Fibroblast of lung (primary cell): ENCODE results near the gene C1QTNF8. TPM values are rescaled to one million over a fixed set of nuclear protein-coding genes. Genes with fewer than 3 reads are reported as not detected.

Experiments
- DNase-seq, 2 donors: peaks; one replicate each; pipeline versions ENCODE4 v3.0.0 to v3.0.0-alpha.2; 2010; ENCODE audit warnings: low read depth in 2 of 2
- H2AFZ ChIP-seq: 2 replicates; pipeline ENCODE4 v1.5.1; 2012; ENCODE audit warnings: low read length, control low read depth, inconsistent platforms
- H3K27ac ChIP-seq: 2 replicates; pipeline ENCODE4 v1.5.1; 2011; ENCODE audit warnings: low read length, control low read depth; ENCODE audit not compliant: insufficient read depth
- H3K27me3 ChIP-seq: 2 replicates; pipeline ENCODE4 v1.5.1; 2011; ENCODE audit warnings: mild to moderate bottlenecking, low read length; ENCODE audit not compliant: control insufficient read depth, insufficient read depth
- H3K36me3 ChIP-seq: 2 replicates; pipeline ENCODE4 v1.5.1; 2011; ENCODE audit warnings: low read length; ENCODE audit not compliant: control insufficient read depth, insufficient read depth
- H3K4me1 ChIP-seq: 2 replicates; pipeline ENCODE4 v1.5.1; 2011; ENCODE audit warnings: low read length; ENCODE audit not compliant: control insufficient read depth, insufficient read depth; ENCODE audit errors: extremely low read depth
- H3K4me2 ChIP-seq: 2 replicates; pipeline ENCODE4 v1.5.1; 2011; ENCODE audit warnings: low read length, control low read depth; ENCODE audit not compliant: insufficient read depth; ENCODE audit errors: extremely low read depth
- H3K4me3 ChIP-seq, 4 experiments: fragments of 200-600 bp in 1 of 4; sonication (generic) in 1 of 4; replicated peaks in 1 of 4; 2 replicates each; pipeline ENCODE4 v1.5.1; 2011 to 2016; ENCODE audit warnings: low read length in 4 of 4, low read depth in 3 of 4, mild to moderate bottlenecking in 3 of 4, control low read depth in 2 of 4, inconsistent platforms in 1 of 4, mixed read lengths in 1 of 4; ENCODE audit not compliant: insufficient read depth in 1 of 4; ENCODE audit errors: control extremely low read depth in 1 of 4
- H3K79me2 ChIP-seq: 2 replicates; pipeline ENCODE4 v1.5.1; 2012; ENCODE audit warnings: mild to moderate bottlenecking, low read length, inconsistent platforms; ENCODE audit not compliant: control insufficient read depth, insufficient read depth
- H3K9ac ChIP-seq: 2 replicates; pipeline ENCODE4 v1.5.1; 2011; ENCODE audit warnings: mild to moderate bottlenecking, low read length, control low read depth; ENCODE audit not compliant: insufficient read depth
- H3K9me3 ChIP-seq: 2 replicates; pipeline ENCODE4 v1.5.1; 2012; ENCODE audit warnings: low read depth, low read length; ENCODE audit not compliant: control insufficient read depth, insufficient read depth
- H4K20me1 ChIP-seq: 2 replicates; pipeline ENCODE4 v1.5.1; 2011; ENCODE audit warnings: low read length; ENCODE audit not compliant: control insufficient read depth, insufficient read depth; ENCODE audit errors: extremely low read depth
- CTCF ChIP-seq, 2 donors: IDR thresholded peaks in 1 of 2; conservative IDR thresholded peaks in 1 of 2; 1 replicate in 1 of 2; 2 replicates in 1 of 2; pipeline ENCODE4 v1.5.1; 2011 to 2012; ENCODE audit warnings: low read length in 2 of 2, control low read depth in 1 of 2, inconsistent platforms in 1 of 2, low read depth in 1 of 2, mild to moderate bottlenecking in 1 of 2
- EZH2 ChIP-seq: IDR thresholded peaks from 2 replicates; pipeline ENCODE4 v1.5.1; 2012; ENCODE audit warnings: low read length, control low read depth, mild to moderate bottlenecking; ENCODE audit errors: missing control alignments
- polyA plus RNA-seq, 2 donors: library from polyadenylated mRNA; depleted of rRNA in 1 of 2; stranded (reverse) in 1 of 2; unstranded in 1 of 2; fragments of >200 nt; gene quantifications; 2 replicates each; pipeline ENCODE4 v1.2.1, GENCODE V29; 2011 to 2012; ENCODE audit warnings: missing spikeins in 1 of 2
- total RNA-seq: library from RNA; depleted of rRNA; stranded (reverse); fragments of >200 nt; gene quantifications from 2 replicates; pipeline ENCODE4 v1.2.1, GENCODE V29; 2014

C1QTNF8 gene
- total and polyA plus RNA-seq, 2 donors (not counting 1 experiment from before 2014, with no cell fraction given): not detected

DNA sequence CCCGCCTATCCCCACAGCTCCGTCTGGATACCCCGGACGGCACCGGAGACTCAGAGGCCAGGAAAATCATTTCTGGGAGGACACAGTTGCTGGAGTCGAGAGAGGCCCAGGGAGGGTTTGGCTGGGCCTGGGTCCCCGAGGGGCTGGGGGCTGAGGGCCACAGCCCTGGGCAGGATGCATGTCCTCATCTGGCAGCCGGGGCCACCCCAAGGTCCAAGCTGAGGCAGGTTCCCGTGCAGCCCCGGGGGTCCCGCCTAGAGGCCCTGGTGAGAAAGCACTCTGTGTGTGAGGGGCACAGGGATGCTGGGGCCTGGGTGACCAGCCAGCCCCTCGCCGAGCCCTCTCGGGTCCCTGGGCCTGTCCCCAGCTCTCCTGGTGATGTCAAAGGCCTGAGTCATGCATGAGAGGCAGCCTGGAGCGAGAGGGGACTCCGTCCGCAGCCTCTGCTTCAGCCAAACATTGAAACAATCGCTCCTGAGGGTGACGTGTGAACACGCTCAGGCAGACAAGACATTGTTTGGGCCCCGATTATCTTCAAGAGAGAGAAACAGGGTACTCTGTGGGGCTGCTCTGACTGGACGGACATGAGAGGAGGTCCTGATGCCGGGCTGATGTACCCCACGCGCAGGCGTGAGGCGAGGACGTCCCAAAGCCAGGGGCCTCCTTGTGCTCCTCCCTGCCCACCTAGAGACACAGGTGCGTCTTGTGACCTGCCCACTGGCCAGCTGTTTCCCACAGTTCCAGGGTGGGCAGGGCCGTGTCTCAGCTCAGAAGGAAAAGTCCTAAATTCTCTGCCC, 25.8 kb upstream of the C1QTNF8 start:
- H4K20me1 ChIP-seq: no peaks in the 10 kb centered on the region
- no peak for TF ChIP-seq EZH2
- no peak for TF ChIP-seq CTCF (conservative IDR thresholded peaks at IDR 0.05 in 1 of 2, IDR thresholded peaks at IDR 0.05 in 1 of 2; ENCODE audit: low read depth in 1 of 2, low read length in 2 of 2)
- DNase-seq: no peak
- no peaks in the 10 kb centered on the region for H3K36me3 ChIP-seq
- H3K4me1 ChIP-seq: no peaks in the 10 kb centered on the region
- no peak overlapping the region for H2AFZ ChIP-seq
- H3K4me2 ChIP-seq: no peak overlapping the region
- H3K4me3 ChIP-seq: no peak overlapping the region
- H3K79me2 ChIP-seq: no peaks in the 10 kb centered on the region
- no peaks in the 10 kb centered on the region for H3K9me3 ChIP-seq
- H3K9ac ChIP-seq: no peak overlapping the region
- H3K27ac ChIP-seq: no peak overlapping the region
- H3K27me3 ChIP-seq: no peaks in the 10 kb centered on the region

GRCh38 chr16:1121009-1121408, 25.0 kb upstream of the C1QTNF8 start:
- TF ChIP-seq EZH2 (no peak), CTCF (conservative IDR thresholded peaks at IDR 0.05 in 1 of 2, IDR thresholded peaks at IDR 0.05 in 1 of 2; ENCODE audit: low read depth in 1 of 2, low read length in 2 of 2) (no peak)
- no peak overlapping the region for H3K9ac ChIP-seq
- no peaks in the 10 kb centered on the region for H4K20me1 ChIP-seq
- no peak overlapping the region for H3K4me2 ChIP-seq
- no peak for DNase-seq
- no peaks in the 10 kb centered on the region for H3K79me2 ChIP-seq
- H3K27me3 ChIP-seq: no peaks in the 10 kb centered on the region
- H3K36me3 ChIP-seq: no peaks in the 10 kb centered on the region
- H2AFZ ChIP-seq: no peak overlapping the region
- H3K4me3 ChIP-seq: no peak overlapping the region
- H3K9me3 ChIP-seq: no peaks in the 10 kb centered on the region
- H3K27ac ChIP-seq: no peak overlapping the region
- no peaks in the 10 kb centered on the region for H3K4me1 ChIP-seq

DNA sequence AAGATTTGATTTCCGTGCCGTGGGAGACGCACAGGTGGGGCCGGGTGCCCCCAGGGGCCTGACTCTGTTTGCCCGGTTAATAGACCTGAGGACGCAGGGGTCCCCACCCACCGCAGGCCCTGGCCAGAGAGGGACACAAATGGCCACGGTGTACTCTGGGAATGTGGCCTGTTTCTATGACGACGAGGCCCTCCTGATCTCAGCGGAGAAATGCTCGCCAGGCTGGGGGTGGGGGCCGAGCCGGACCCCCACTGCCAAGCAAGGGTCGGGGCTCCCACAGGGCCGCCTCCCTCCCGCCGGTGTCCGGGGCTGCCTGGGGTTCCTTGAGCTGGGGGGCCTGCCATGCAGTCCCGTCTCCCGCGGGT, 24.5 kb upstream of the C1QTNF8 start:
- H2AFZ ChIP-seq: no peak overlapping the region
- no peaks in the 10 kb centered on the region for H4K20me1 ChIP-seq
- H3K4me1 ChIP-seq: no peaks in the 10 kb centered on the region
- DNase-seq: no peak
- no peaks in the 10 kb centered on the region for H3K79me2 ChIP-seq
- no peak overlapping the region for H3K27ac ChIP-seq
- H3K4me3 ChIP-seq: no peak overlapping the region
- H3K36me3 ChIP-seq: no peaks in the 10 kb centered on the region
- H3K27me3 ChIP-seq: no peaks in the 10 kb centered on the region
- no peak overlapping the region for H3K4me2 ChIP-seq
- no peaks in the 10 kb centered on the region for H3K9me3 ChIP-seq
- TF ChIP-seq EZH2: no peak
- no peak for TF ChIP-seq CTCF (conservative IDR thresholded peaks at IDR 0.05 in 1 of 2, IDR thresholded peaks at IDR 0.05 in 1 of 2; ENCODE audit: low read depth in 1 of 2, low read length in 2 of 2)
- H3K9ac ChIP-seq: no peak overlapping the region
